H9 (cell line): ENCODE measurements around the gene RAB15. TPM values are rescaled to one million over a fixed set of nuclear protein-coding genes. Genes with fewer than 3 reads are reported as not detected.

Experiments
- DNase-seq: peaks from one replicate; pipeline ENCODE4 v3.0.0-alpha.2; 2017
- H2AFZ ChIP-seq: one replicate; pipeline ENCODE4 v1.6.1; 2013; ENCODE audit warnings: mild to moderate bottlenecking, low read length, control low read depth, moderate library complexity
- H2AK5ac ChIP-seq: 2 replicates; pipeline ENCODE4 v1.6.1; 2013; ENCODE audit warnings: low read length, control low read depth, mixed read lengths; ENCODE audit not compliant: insufficient read length
- H2BK120ac ChIP-seq: one replicate; pipeline ENCODE4 v1.6.1; 2013; ENCODE audit warnings: low read depth, mild to moderate bottlenecking, low read length, control low read depth, inconsistent platforms; ENCODE audit not compliant: poor library complexity, severe bottlenecking
- H2BK12ac ChIP-seq: 2 replicates; pipeline ENCODE4 v1.6.1; 2013; ENCODE audit warnings: low read length, control low read depth, mixed read lengths, low read depth; ENCODE audit not compliant: insufficient read length
- H2BK15ac ChIP-seq: 2 replicates; pipeline ENCODE4 v1.6.1; 2013; ENCODE audit warnings: low read depth, low read length, control low read depth
- H2BK20ac ChIP-seq: one replicate; pipeline ENCODE4 v1.6.1; 2013; ENCODE audit warnings: low read depth, mild to moderate bottlenecking, low read length, control low read depth, inconsistent platforms; ENCODE audit not compliant: poor library complexity, severe bottlenecking
- H2BK5ac ChIP-seq: 2 replicates; pipeline ENCODE4 v1.6.1; 2013; ENCODE audit warnings: low read length, control low read depth, mixed read lengths; ENCODE audit not compliant: insufficient read length
- H3K14ac ChIP-seq: 2 replicates; pipeline ENCODE4 v1.6.1; 2013; ENCODE audit warnings: low read length, control low read depth; ENCODE audit not compliant: insufficient read depth
- H3K18ac ChIP-seq: 2 replicates; pipeline ENCODE4 v1.6.1; 2013; ENCODE audit warnings: low read depth, mild to moderate bottlenecking, mixed read lengths, low read length, control low read depth; ENCODE audit not compliant: insufficient read length
- H3K23ac ChIP-seq: 2 replicates; pipeline ENCODE4 v1.6.1; 2013; ENCODE audit warnings: low read length, control low read depth, mixed read lengths, low read depth; ENCODE audit not compliant: insufficient read length
- H3K23me2 ChIP-seq: 2 replicates; pipeline ENCODE4 v1.6.1; 2013; ENCODE audit warnings: low read depth, mild to moderate bottlenecking, mixed read lengths, low read length, control low read depth; ENCODE audit not compliant: insufficient read length, poor library complexity, severe bottlenecking
- H3K27ac ChIP-seq: 2 replicates; pipeline ENCODE4 v1.5.1; 2013; ENCODE audit warnings: low read length, control low read depth, mixed read lengths, low read depth; ENCODE audit not compliant: insufficient read length
- H3K27me3 ChIP-seq: 2 replicates; pipeline ENCODE4 v1.6.1; 2013; ENCODE audit warnings: low read length, control low read depth, inconsistent platforms; ENCODE audit not compliant: insufficient read depth
- H3K4ac ChIP-seq: 2 replicates; pipeline ENCODE4 v1.6.1; 2013; ENCODE audit warnings: low read depth, mild to moderate bottlenecking, control low read depth, inconsistent platforms, low read length, moderate library complexity
- H3K4me1 ChIP-seq: 2 replicates; pipeline ENCODE4 v1.6.1; 2013; ENCODE audit warnings: low read length, control low read depth, inconsistent platforms; ENCODE audit not compliant: insufficient read depth
- H3K4me2 ChIP-seq: 2 replicates; pipeline ENCODE4 v1.6.1; 2013; ENCODE audit warnings: low read length, control low read depth, mixed read lengths; ENCODE audit not compliant: insufficient read length, insufficient read depth
- H3K56ac ChIP-seq: 2 replicates; pipeline ENCODE4 v1.6.1; 2013; ENCODE audit warnings: low read depth, mild to moderate bottlenecking, mixed read lengths, low read length, control low read depth; ENCODE audit not compliant: insufficient read length
- H3K79me1 ChIP-seq: 2 replicates; pipeline ENCODE4 v1.6.1; 2013; ENCODE audit warnings: low read depth, mild to moderate bottlenecking, moderate library complexity, low read length, control low read depth, inconsistent platforms; ENCODE audit not compliant: insufficient read depth, poor library complexity, severe bottlenecking
- H3K79me2 ChIP-seq: 2 replicates; pipeline ENCODE4 v1.6.1; 2013; ENCODE audit warnings: low read length, control low read depth, inconsistent platforms; ENCODE audit not compliant: insufficient read depth
- H3K9ac ChIP-seq: 2 replicates; pipeline ENCODE4 v1.6.1; 2013; ENCODE audit warnings: low read length, control low read depth, mixed read lengths; ENCODE audit not compliant: insufficient read length; ENCODE audit errors: extremely low read depth
- H3K9me3 ChIP-seq: one replicate; pipeline ENCODE4 v1.6.1; 2013; ENCODE audit warnings: low read depth, low read length, inconsistent platforms; ENCODE audit not compliant: control insufficient read depth
- H3T11ph ChIP-seq: one replicate; pipeline ENCODE4 v1.6.1; 2013; ENCODE audit warnings: mild to moderate bottlenecking, low read length, control low read depth, inconsistent platforms
- H4K20me1 ChIP-seq: one replicate; pipeline ENCODE4 v1.6.1; 2013; ENCODE audit not compliant: control insufficient read depth, insufficient read length, insufficient read depth
- H4K5ac ChIP-seq: 2 replicates; pipeline ENCODE4 v1.6.1; 2013; ENCODE audit warnings: low read depth, mild to moderate bottlenecking, mixed read lengths, low read length, control low read depth; ENCODE audit not compliant: insufficient read length
- H4K8ac ChIP-seq: replicated peaks from 2 replicates; pipeline ENCODE4 v1.6.1; 2013; ENCODE audit warnings: low read length, control low read depth, mixed read lengths, low read depth; ENCODE audit not compliant: insufficient read length
- H4K91ac ChIP-seq: 2 replicates; pipeline ENCODE4 v1.6.1; 2013; ENCODE audit warnings: low read depth, mild to moderate bottlenecking, moderate library complexity, mixed read lengths, low read length, control low read depth; ENCODE audit not compliant: insufficient read length
- H3K27ac Mint-ChIP-seq, 3 experiments: 2 replicates in 2 of 3; 3 replicates in 1 of 3; pipeline ENCODE4 v1.8.0; 2020 to 2021; ENCODE audit warnings: mixed read lengths in 3 of 3, mild to moderate bottlenecking in 1 of 3, moderate library complexity in 1 of 3
- H3K27me3 Mint-ChIP-seq: 2 replicates; pipeline ENCODE4 v1.8.0; 2021; ENCODE audit warnings: low read depth, mild to moderate bottlenecking, moderate library complexity, mixed read lengths
- H3K36me3 Mint-ChIP-seq, 3 experiments: 2 replicates in 2 of 3; 3 replicates in 1 of 3; pipeline ENCODE4 v1.8.0; 2020 to 2021; ENCODE audit warnings: low read depth in 3 of 3, mixed read lengths in 3 of 3; ENCODE audit not compliant: insufficient read depth in 1 of 3
- H3K4me1 Mint-ChIP-seq, 2 experiments: 2 replicates each; pipeline ENCODE4 v1.8.0; 2020; ENCODE audit warnings: mixed read lengths in 2 of 2
- H3K4me3 Mint-ChIP-seq, 2 experiments: 2 replicates in 1 of 2; 3 replicates in 1 of 2; pipeline ENCODE4 v1.8.0; 2020 to 2021; ENCODE audit warnings: mild to moderate bottlenecking in 2 of 2, mixed read lengths in 2 of 2, moderate library complexity in 1 of 2
- H3K9me3 Mint-ChIP-seq, 2 experiments: 2 replicates in 1 of 2; 3 replicates in 1 of 2; pipeline ENCODE4 v1.8.0; 2020; ENCODE audit warnings: mild to moderate bottlenecking in 2 of 2, mixed read lengths in 2 of 2, moderate library complexity in 1 of 2
- CTCF ChIP-seq: fragments of 200-600 bp; sonication (generic); conservative IDR thresholded peaks from 3 replicates; pipeline ENCODE4 v1.8.0; 2021; ENCODE audit warnings: antibody characterized with exemption, mild to moderate bottlenecking
- whole genome bisulfite sequencing: extraction: QIAGEN DNeasy Blood & Tissue Kit; methylation state at CpG from one replicate; pipeline ENCODE4 v1.1.7; 2013; ENCODE audit warnings: missing lambda C conversion rate, low lambda C conversion rate, mixed read lengths; ENCODE audit not compliant: insufficient read length; ENCODE audit errors: extremely low coverage; 5-methylcytosine and 5-hydroxymethylcytosine counted together
- total RNA-seq: library from RNA; stranded (reverse); gene quantifications from 2 replicates; pipeline ENCODE4 v1.2.1, GENCODE V29; 2021

Gene RAB15
- total RNA-seq, 1 experiment from 2014 or later, result 54.3 TPM

GRCh38 chr14:64937171-64937820 lies 34.8 kb downstream of the RAB15 start:
- Histone ChIP-seq H2BK15ac (no peak overlapping the region), H3K9ac (no peak overlapping the region)

More at GRCh38 chr14:64937171-64937820, 34.8 kb downstream of the RAB15 start:
- no peak for TF ChIP-seq CTCF
- H2BK12ac ChIP-seq, result no peak overlapping the region
- no peak overlapping the region for H2BK5ac ChIP-seq
- H3K4ac ChIP-seq, result no peak overlapping the region
- no peak for DNase-seq
- H3K27me3 ChIP-seq, result no peaks in the 10 kb centered on the region
- no peak overlapping the region for H3K56ac ChIP-seq
- H3K14ac ChIP-seq, result no peak overlapping the region
- H2BK120ac ChIP-seq, result no peak overlapping the region
- no peak overlapping the region for H3K4me3 Mint-ChIP-seq
- no peak overlapping the region for H4K91ac ChIP-seq
- H3K4me1 Mint-ChIP-seq, result peaks cover 1% of the 10 kb centered on the region in 2 experiments; a peak in 3 of 4 replicates
- no peak overlapping the region for H4K5ac ChIP-seq
- H3K79me2 ChIP-seq, result no peaks in the 10 kb centered on the region
- H3K27ac Mint-ChIP-seq, result no peak overlapping the region; a peak in 1 of 7 replicates
- H3K23me2 ChIP-seq, result no peaks in the 10 kb centered on the region
- no peak overlapping the region for H3K27ac ChIP-seq
- no peak overlapping the region for H3K18ac ChIP-seq
- WGBS, result no CpG with 5 or more reads among the region's 1 CpG
- no peak overlapping the region for H3T11ph ChIP-seq
- H3K9me3 ChIP-seq, result no peaks in the 10 kb centered on the region
- H4K20me1 ChIP-seq, result no peaks in the 10 kb centered on the region
- no peaks in the 10 kb centered on the region for H3K9me3 Mint-ChIP-seq
- no peak overlapping the region for H2AFZ ChIP-seq
- no peak overlapping the region for H2BK20ac ChIP-seq
- no peak overlapping the region for H2AK5ac ChIP-seq
- H3K27me3 Mint-ChIP-seq, result no peaks in the 10 kb centered on the region
- no peak overlapping the region for H3K4me2 ChIP-seq
- H3K4me1 ChIP-seq, result no peaks in the 10 kb centered on the region
- H3K36me3 Mint-ChIP-seq, result peaks cover 0 to 27% (median 19%) of the 10 kb centered on the region in 3 experiments
- no peak overlapping the region for H4K8ac ChIP-seq
- H3K23ac ChIP-seq, result no peak overlapping the region
- no peaks in the 10 kb centered on the region for H3K79me1 ChIP-seq
